MM.1S (cell line): Measurements from ENCODE around the gene CTSL.

Experiments used
- EZH2 ChIP-seq: fragments of 300-600 bp; sonication (generic); optimal IDR thresholded peaks from 2 replicates; pipeline ENCODE3; 2017; ENCODE audit warnings: low read depth, mild to moderate bottlenecking, antibody characterized with exemption, low read length, mixed read lengths
- EZH2phosphoT487 ChIP-seq: fragments of 300-600 bp; sonication (generic); IDR thresholded peaks from 2 replicates; pipeline ENCODE4 v1.6.1; 2018; ENCODE audit warnings: antibody characterized with exemption, low read length
- TF ChIP-seq, protein P1 (sequence below): fragments of 300-600 bp; sonication (generic); IDR thresholded peaks from 2 replicates; pipeline ENCODE4 v1.5.1; 2016; ENCODE audit warnings: antibody characterized with exemption, low read length, mixed read lengths

DNA sequence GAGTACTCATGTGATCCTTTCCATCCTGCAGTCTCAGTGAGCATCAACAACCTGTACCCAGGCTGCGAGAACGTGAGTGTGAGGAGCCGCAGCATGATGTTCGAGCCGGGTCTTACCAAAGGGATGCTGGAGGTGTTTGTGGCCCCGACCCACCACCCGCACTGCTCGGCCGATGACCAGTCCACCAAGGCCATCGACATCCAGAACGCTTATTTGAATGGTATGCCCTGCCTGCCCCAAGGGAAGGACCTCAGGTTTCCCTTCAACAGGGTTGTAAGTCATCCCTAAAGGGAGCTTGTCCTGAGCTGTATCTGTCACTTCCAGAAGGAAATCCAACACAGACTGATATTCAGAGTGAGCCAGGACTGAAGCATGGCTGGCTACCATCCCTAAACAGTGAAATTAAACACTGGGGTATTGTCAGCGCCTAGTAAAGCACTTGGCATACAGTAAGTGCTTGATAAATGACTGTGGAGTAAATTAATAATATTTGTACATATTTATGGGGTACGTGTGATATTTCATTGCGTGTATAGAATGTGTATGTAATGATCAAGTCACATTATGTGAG, 39.3 kb upstream of the CTSL start:
- TF ChIP-seq, protein P1, sequence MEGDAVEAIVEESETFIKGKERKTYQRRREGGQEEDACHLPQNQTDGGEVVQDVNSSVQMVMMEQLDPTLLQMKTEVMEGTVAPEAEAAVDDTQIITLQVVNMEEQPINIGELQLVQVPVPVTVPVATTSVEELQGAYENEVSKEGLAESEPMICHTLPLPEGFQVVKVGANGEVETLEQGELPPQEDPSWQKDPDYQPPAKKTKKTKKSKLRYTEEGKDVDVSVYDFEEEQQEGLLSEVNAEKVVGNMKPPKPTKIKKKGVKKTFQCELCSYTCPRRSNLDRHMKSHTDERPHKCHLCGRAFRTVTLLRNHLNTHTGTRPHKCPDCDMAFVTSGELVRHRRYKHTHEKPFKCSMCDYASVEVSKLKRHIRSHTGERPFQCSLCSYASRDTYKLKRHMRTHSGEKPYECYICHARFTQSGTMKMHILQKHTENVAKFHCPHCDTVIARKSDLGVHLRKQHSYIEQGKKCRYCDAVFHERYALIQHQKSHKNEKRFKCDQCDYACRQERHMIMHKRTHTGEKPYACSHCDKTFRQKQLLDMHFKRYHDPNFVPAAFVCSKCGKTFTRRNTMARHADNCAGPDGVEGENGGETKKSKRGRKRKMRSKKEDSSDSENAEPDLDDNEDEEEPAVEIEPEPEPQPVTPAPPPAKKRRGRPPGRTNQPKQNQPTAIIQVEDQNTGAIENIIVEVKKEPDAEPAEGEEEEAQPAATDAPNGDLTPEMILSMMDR, result no peak
- TF ChIP-seq EZH2phosphoT487 (no peak), EZH2 (no peak)
